ENCODE measurements around the gene YEATS4. TPM values are rescaled to one million over a fixed set of nuclear protein-coding genes. Genes with fewer than 3 reads are reported as not detected.

The YEATS4 gene
- total RNA-seq, 4 donors from 2014 or later: 10.0 to 21.7 (median 16.8) TPM

GRCh38 chr12:69437073-69437472 is 77.5 kb downstream of the YEATS4 start:
- WGBS, 2 donors: 88 to 90% methylated on average over 2 of the region's 2 CpGs
- no peak overlapping the region for H3K4me3 ChIP-seq (ENCODE audit: low read depth, poor library complexity, severe bottlenecking)
- TF ChIP-seq POLR2A (IDR thresholded peaks at IDR 0.05) (no peak), CTCF (IDR thresholded peaks at IDR 0.05) (no peak)
- intact Hi-C loops (cut with DNase I; ENCODE audit: low total_unique reads): no loop called here
- DNase-seq (ENCODE audit: low spot score in 2 of 2): no peak

GRCh38 chr12:69438539-69438938 is 79.0 kb downstream of the YEATS4 start:
- no peak overlapping the region for H3K4me3 ChIP-seq (ENCODE audit: low read depth, poor library complexity, severe bottlenecking)
- intact Hi-C loops (cut with DNase I; ENCODE audit: low total_unique reads): no loop called here
- 94 to 97% methylated on average over 3 of the region's 3 CpGs for WGBS, 2 donors
- DNase-seq (ENCODE audit: low spot score in 2 of 2): no peak
- TF ChIP-seq CTCF (IDR thresholded peaks at IDR 0.05) (no peak), POLR2A (IDR thresholded peaks at IDR 0.05) (no peak)

- intact Hi-C loops (cut with DNase I; ENCODE audit: low total_unique reads): no loop called here
- H3K4me3 ChIP-seq (ENCODE audit: low read depth, poor library complexity, severe bottlenecking): no peak overlapping the region
- 91 to 93% methylated on average over 3 of the region's 3 CpGs for WGBS, 2 donors
- TF ChIP-seq POLR2A (IDR thresholded peaks at IDR 0.05) (no peak), CTCF (IDR thresholded peaks at IDR 0.05) (no peak)
- DNase-seq (ENCODE audit: low spot score in 2 of 2): no peak
Measured at GRCh38 chr12:69440016-69440415, 80.5 kb downstream of the YEATS4 start.

Other genes starting within 250 kb of the YEATS4 start
- 10 to 100 TPM; 17.0 to 29.5 (median 20.2) TPM for gene CPSF6, start 120.2 kb upstream of the YEATS4 start, total RNA-seq
- gene LYZ, start 11.4 kb upstream of the YEATS4 start, total RNA-seq: 10 to 100 TPM in 3 of 4 donors, 1 to 10 TPM in 1; 6.8 to 27.8 (median 18.8) TPM
- 10 to 100 TPM; 33.7 to 64.7 (median 43.5) TPM for gene FRS2, start 110.6 kb downstream of the YEATS4 start, total RNA-seq
- gene CCT2, start 225.7 kb downstream of the YEATS4 start, total RNA-seq: 10 to 100 TPM; 49.4 to 86.4 (median 61.1) TPM

All from lower leg skin (tissue), 4 donors.